IMR-90 (cell line): Measurements from ENCODE around the gene C3orf49. TPM values are rescaled to one million over a fixed set of nuclear protein-coding genes. Genes with fewer than 3 reads are reported as not detected.

Experiments
- ATAC-seq: fragments of 200-7000 bp; cut with Tn5 transposase; 2 replicates; pipeline ENCODE4 v1.9.1; 2020; ENCODE audit warnings: low read depth, mild to moderate bottlenecking, moderate library complexity
- BruUV-seq: library from RNA; stranded (reverse); fragments of 400-500 nt; replicated peaks from 2 replicates; lab custom pipeline; 2021; lab: Mats Ljungman, UMichigan
- CTCF ChIA-PET: fragments of 300-600 bp; formaldehyde crosslinking; extraction: SDS; loops from one replicate; lab custom pipeline; 2021; ENCODE audit warnings: antibody characterized with exemption; lab: Yijun Ruan, JAX
- POLR2A ChIA-PET: fragments of 300-600 bp; sonication (Branson Sonifier 250); formaldehyde crosslinking; loops from one replicate; lab custom pipeline; 2022; ENCODE audit warnings: antibody characterized with exemption; ENCODE audit not compliant: unreplicated experiment; lab: Charles Lee
- DNase-seq: peaks from one replicate; pipeline ENCODE4 v3.0.0; 2013
- H2AFZ ChIP-seq: replicated peaks from 2 replicates; pipeline ENCODE3; 2013; ENCODE audit warnings: low read length, mild to moderate bottlenecking; ENCODE audit not compliant: poor library complexity
- H2AK5ac ChIP-seq: 2 replicates; pipeline ENCODE4 v1.6.1; 2013; ENCODE audit warnings: low read depth, low read length, inconsistent platforms
- H2AK9ac ChIP-seq: replicated peaks from 2 replicates; pipeline ENCODE3; 2013; ENCODE audit warnings: mild to moderate bottlenecking, low read depth, low read length, moderate library complexity; ENCODE audit not compliant: poor library complexity
- H2BK120ac ChIP-seq: 2 replicates; pipeline ENCODE4 v1.6.1; 2013; ENCODE audit warnings: low read depth, low read length, inconsistent platforms
- H2BK15ac ChIP-seq: 3 replicates; pipeline ENCODE4 v1.6.1; 2013; ENCODE audit warnings: low read depth, low read length, inconsistent platforms
- H2BK20ac ChIP-seq: 2 replicates; pipeline ENCODE4 v1.6.1; 2013; ENCODE audit warnings: low read depth, mild to moderate bottlenecking, inconsistent platforms, low read length, moderate library complexity
- H2BK5ac ChIP-seq: 2 replicates; pipeline ENCODE4 v1.6.1; 2013; ENCODE audit warnings: mild to moderate bottlenecking, low read depth, low read length, inconsistent platforms; ENCODE audit not compliant: poor library complexity, severe bottlenecking
- H3K14ac ChIP-seq: replicated peaks from 2 replicates; pipeline ENCODE4 v1.6.1; 2013; ENCODE audit warnings: low read depth, low read length, inconsistent platforms
- H3K18ac ChIP-seq: 2 replicates; pipeline ENCODE4 v1.6.1; 2013; ENCODE audit warnings: low read depth, low read length, control low read depth
- H3K23ac ChIP-seq: 2 replicates; pipeline ENCODE4 v1.6.1; 2013; ENCODE audit warnings: low read depth, low read length, inconsistent platforms
- H3K27ac ChIP-seq: 2 replicates; pipeline ENCODE4 v1.5.1; 2013; ENCODE audit warnings: mild to moderate bottlenecking, control low read depth, low read length; ENCODE audit not compliant: insufficient read depth
- H3K27me3 ChIP-seq: 2 replicates; pipeline ENCODE4 v1.6.1; 2013; ENCODE audit warnings: low read length; ENCODE audit not compliant: control insufficient read depth, insufficient read depth
- H3K36me3 ChIP-seq: 2 replicates; pipeline ENCODE4 v1.6.1; 2013; ENCODE audit warnings: low read length, mixed read lengths; ENCODE audit not compliant: control insufficient read depth, insufficient read depth
- H3K4ac ChIP-seq: 2 replicates; pipeline ENCODE4 v1.6.1; 2013; ENCODE audit warnings: low read depth, low read length, inconsistent platforms
- H3K4me1 ChIP-seq: 2 replicates; pipeline ENCODE4 v1.6.1; 2013; ENCODE audit warnings: low read length, mixed read lengths; ENCODE audit not compliant: control insufficient read depth, insufficient read depth
- H3K4me2 ChIP-seq: 2 replicates; pipeline ENCODE4 v1.6.1; 2013; ENCODE audit warnings: low read depth, mild to moderate bottlenecking, control low read depth, low read length, moderate library complexity
- H3K4me3 ChIP-seq: 2 replicates; pipeline ENCODE4 v1.5.1; 2013; ENCODE audit warnings: low read depth, mild to moderate bottlenecking, control low read depth, low read length, moderate library complexity; ENCODE audit not compliant: insufficient read depth
- H3K56ac ChIP-seq: 2 replicates; pipeline ENCODE4 v1.6.1; 2013; ENCODE audit warnings: low read length, inconsistent platforms; ENCODE audit not compliant: insufficient read depth; ENCODE audit errors: extremely low read depth
- H3K79me1 ChIP-seq, 2 experiments: 2 replicates each; pipeline ENCODE4 v1.6.1; 2013; ENCODE audit warnings: low read length in 2 of 2, inconsistent platforms in 1 of 2, low read depth in 1 of 2
- H3K9ac ChIP-seq: 2 replicates; pipeline ENCODE4 v1.6.1; 2013; ENCODE audit warnings: low read depth, low read length, control low read depth
- H3K9me1 ChIP-seq: 2 replicates; pipeline ENCODE4 v1.6.1; 2013; ENCODE audit warnings: low read length, inconsistent platforms; ENCODE audit not compliant: insufficient read depth
- H3K9me3 ChIP-seq: 2 replicates; pipeline ENCODE4 v1.6.1; 2013; ENCODE audit warnings: low read length; ENCODE audit not compliant: control insufficient read depth, insufficient read depth
- H4K20me1 ChIP-seq: 2 replicates; pipeline ENCODE4 v1.6.1; 2013; ENCODE audit warnings: low read length, inconsistent platforms; ENCODE audit not compliant: insufficient read depth
- H4K5ac ChIP-seq: 2 replicates; pipeline ENCODE4 v1.6.1; 2013; ENCODE audit warnings: mild to moderate bottlenecking, low read depth, low read length, control low read depth
- H4K8ac ChIP-seq, 2 experiments: 2 replicates each; pipeline ENCODE4 v1.6.1; 2013; ENCODE audit warnings: low read depth in 2 of 2, low read length in 2 of 2, control low read depth in 1 of 2, inconsistent platforms in 1 of 2
- H4K91ac ChIP-seq: 2 replicates; pipeline ENCODE4 v1.6.1; 2013; ENCODE audit warnings: low read depth, low read length, inconsistent platforms; ENCODE audit not compliant: insufficient read depth
- BHLHE40 ChIP-seq: fragments of 150-350 bp; IDR thresholded peaks from 2 replicates; pipeline ENCODE4 v1.6.1; 2016; ENCODE audit warnings: mild to moderate bottlenecking, low read depth, low read length
- CEBPB ChIP-seq: IDR thresholded peaks from 2 replicates; pipeline ENCODE4 v1.6.1; 2012; ENCODE audit warnings: low read depth, low read length, improper control_type of control experiment
- CHD1 ChIP-seq: IDR thresholded peaks from 2 replicates; pipeline ENCODE4 v1.6.1; 2012; ENCODE audit warnings: low read depth, low read length, improper control_type of control experiment
- FOS ChIP-seq: fragments of 150-350 bp; IDR thresholded peaks from 2 replicates; pipeline ENCODE4 v1.6.1; 2016; ENCODE audit warnings: low read depth, low read length
- MAFK ChIP-seq: IDR thresholded peaks from 2 replicates; pipeline ENCODE4 v1.6.1; 2012; ENCODE audit warnings: low read depth, low read length, improper control_type of control experiment
- MAZ ChIP-seq: IDR thresholded peaks from 2 replicates; pipeline ENCODE4 v1.6.1; 2012; ENCODE audit warnings: low read depth, mild to moderate bottlenecking, low read length, improper control_type of control experiment, moderate library complexity, borderline replicate concordance
- MXI1 ChIP-seq: IDR thresholded peaks from 2 replicates; pipeline ENCODE4 v1.6.1; 2012; ENCODE audit warnings: low read depth, mild to moderate bottlenecking, low read length, moderate library complexity, borderline replicate concordance
- NFE2L2 ChIP-seq: fragments of 150-350 bp; IDR thresholded peaks from 2 replicates; pipeline ENCODE4 v1.6.1; 2016; ENCODE audit warnings: low read depth, mild to moderate bottlenecking, low read length
- POLR2A ChIP-seq: IDR thresholded peaks from 2 replicates; pipeline ENCODE4 v1.6.1; 2012; ENCODE audit warnings: mild to moderate bottlenecking, low read depth, low read length
- RAD21 ChIP-seq: IDR thresholded peaks from 2 replicates; pipeline ENCODE4 v1.6.1; 2012; ENCODE audit warnings: low read length, improper control_type of control experiment
- RCOR1 ChIP-seq: IDR thresholded peaks from 2 replicates; pipeline ENCODE4 v1.6.1; 2012; ENCODE audit warnings: mild to moderate bottlenecking, low read length, improper control_type of control experiment; ENCODE audit not compliant: insufficient replicate concordance
- RFX5 ChIP-seq: IDR thresholded peaks from 2 replicates; pipeline ENCODE4 v1.8.0; 2012; ENCODE audit warnings: low read depth, mild to moderate bottlenecking, low read length, moderate library complexity
- SMC3 ChIP-seq: fragments of 150-350 bp; IDR thresholded peaks from 2 replicates; pipeline ENCODE4 v1.6.1; 2016; ENCODE audit warnings: low read depth, mild to moderate bottlenecking, antibody characterized with exemption, low read length, moderate library complexity
- USF2 ChIP-seq: fragments of 150-350 bp; IDR thresholded peaks from 2 replicates; pipeline ENCODE4 v1.6.1; 2017; ENCODE audit warnings: mild to moderate bottlenecking, antibody characterized with exemption, low read length, low read depth
- WGBS, 2 experiments: methylation state at CpG; one replicate each; pipeline versions ENCODE4 v1.1.5 to v1.1.7; 2013; ENCODE audit warnings: missing lambda C conversion rate in 2 of 2; ENCODE audit not compliant: insufficient read length in 1 of 2; ENCODE audit errors: extremely low coverage in 2 of 2; 5-methylcytosine and 5-hydroxymethylcytosine counted together
- dilution Hi-C: fragments of 300-500 bp; cut with HindIII; formaldehyde crosslinking; loops from one replicate; pipeline ENCODE4 v1.14.3; 2018; ENCODE audit warnings: low sequenced_read_pairs; ENCODE audit not compliant: unreplicated experiment
- in situ Hi-C: fragments of 300-500 bp; cut with MboI; formaldehyde crosslinking; loops from 3 replicates; pipeline ENCODE4 v1.14.3; 2019; ENCODE audit warnings: low sequenced_read_pairs, inconsistent platforms, mixed read lengths
- intact Hi-C: fragments of 100-400 bp; cut with micrococcal nuclease; formaldehyde crosslinking; loops from 2 replicates; pipeline ENCODE4 v1.10.0; 2022
- polyA plus RNA-seq, 3 experiments: library from polyadenylated mRNA; depleted of rRNA; stranded (reverse); fragments of >200 nt; gene quantifications; 2 replicates each; pipeline ENCODE4 v1.2.3, GENCODE V29; 2012; ENCODE audit warnings: low replicate concordance in 1 of 3
- total RNA-seq: library from RNA; depleted of rRNA; stranded (reverse); fragments of >200 nt; gene quantifications from 2 replicates; pipeline ENCODE4 v1.2.3, GENCODE V29; 2012
- TF ChIP-seq, protein P1 (sequence below): fragments of 150-350 bp; IDR thresholded peaks from 2 replicates; pipeline ENCODE4 v1.6.1; 2016; ENCODE audit warnings: low read depth, mild to moderate bottlenecking, low read length, moderate library complexity, borderline replicate concordance
- TF ChIP-seq, protein P2 (sequence below): conservative IDR thresholded peaks from 2 replicates; pipeline ENCODE4 v1.5.1; 2012; ENCODE audit warnings: mild to moderate bottlenecking, low read depth, low read length, improper control_type of control experiment

The C3orf49 gene
- total and polyA plus RNA-seq, 2 of the 4 experiments (the other 2 are of a cell fraction), result not detected

DNA sequence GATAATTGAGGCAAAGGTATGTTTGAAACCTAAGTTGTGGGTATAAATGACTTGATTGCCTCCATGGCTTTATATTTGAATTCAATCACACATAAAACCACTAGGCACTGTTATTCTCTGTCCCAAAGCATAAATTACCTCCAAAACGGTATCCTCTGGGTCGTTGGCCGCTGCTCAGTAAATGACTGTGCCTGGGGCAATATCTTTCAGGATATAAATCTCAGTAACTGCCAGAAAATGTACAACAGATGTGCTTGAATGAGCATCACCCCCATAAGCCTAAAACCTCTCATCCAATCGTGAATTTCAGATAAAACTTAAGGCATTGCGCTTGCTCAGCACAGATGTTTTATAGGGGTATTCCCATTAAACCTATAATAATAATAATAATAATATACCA is 19.0 kb upstream of the C3orf49 start:
- H3K4me1 ChIP-seq, result no peaks in the 10 kb centered on the region
- H3K27ac ChIP-seq, result no peak overlapping the region
- in situ Hi-C loops (loop anchor here (25.0 kb wide), 1 partner anchor 1188 kb away; no protein-coding TSS in a partner anchor), dilution Hi-C loops (no loop called here), intact Hi-C loops (no loop called here)
- no peak overlapping the region for H4K5ac ChIP-seq
- H2BK120ac ChIP-seq, result no peak overlapping the region
- no peak overlapping the region for H3K9ac ChIP-seq
- no peak overlapping the region for H4K91ac ChIP-seq
- no peak for TF ChIP-seq USF2
- TF ChIP-seq CHD1, result no peak
- no peak for TF ChIP-seq RCOR1
- no peak for TF ChIP-seq NFE2L2
- TF ChIP-seq RFX5, result no peak
- TF ChIP-seq BHLHE40, result no peak
- TF ChIP-seq, protein P1, sequence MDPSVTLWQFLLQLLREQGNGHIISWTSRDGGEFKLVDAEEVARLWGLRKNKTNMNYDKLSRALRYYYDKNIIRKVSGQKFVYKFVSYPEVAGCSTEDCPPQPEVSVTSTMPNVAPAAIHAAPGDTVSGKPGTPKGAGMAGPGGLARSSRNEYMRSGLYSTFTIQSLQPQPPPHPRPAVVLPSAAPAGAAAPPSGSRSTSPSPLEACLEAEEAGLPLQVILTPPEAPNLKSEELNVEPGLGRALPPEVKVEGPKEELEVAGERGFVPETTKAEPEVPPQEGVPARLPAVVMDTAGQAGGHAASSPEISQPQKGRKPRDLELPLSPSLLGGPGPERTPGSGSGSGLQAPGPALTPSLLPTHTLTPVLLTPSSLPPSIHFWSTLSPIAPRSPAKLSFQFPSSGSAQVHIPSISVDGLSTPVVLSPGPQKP, result no peak
- no peak for TF ChIP-seq MAFK
- TF ChIP-seq MAZ, result no peak
- TF ChIP-seq, protein P2, sequence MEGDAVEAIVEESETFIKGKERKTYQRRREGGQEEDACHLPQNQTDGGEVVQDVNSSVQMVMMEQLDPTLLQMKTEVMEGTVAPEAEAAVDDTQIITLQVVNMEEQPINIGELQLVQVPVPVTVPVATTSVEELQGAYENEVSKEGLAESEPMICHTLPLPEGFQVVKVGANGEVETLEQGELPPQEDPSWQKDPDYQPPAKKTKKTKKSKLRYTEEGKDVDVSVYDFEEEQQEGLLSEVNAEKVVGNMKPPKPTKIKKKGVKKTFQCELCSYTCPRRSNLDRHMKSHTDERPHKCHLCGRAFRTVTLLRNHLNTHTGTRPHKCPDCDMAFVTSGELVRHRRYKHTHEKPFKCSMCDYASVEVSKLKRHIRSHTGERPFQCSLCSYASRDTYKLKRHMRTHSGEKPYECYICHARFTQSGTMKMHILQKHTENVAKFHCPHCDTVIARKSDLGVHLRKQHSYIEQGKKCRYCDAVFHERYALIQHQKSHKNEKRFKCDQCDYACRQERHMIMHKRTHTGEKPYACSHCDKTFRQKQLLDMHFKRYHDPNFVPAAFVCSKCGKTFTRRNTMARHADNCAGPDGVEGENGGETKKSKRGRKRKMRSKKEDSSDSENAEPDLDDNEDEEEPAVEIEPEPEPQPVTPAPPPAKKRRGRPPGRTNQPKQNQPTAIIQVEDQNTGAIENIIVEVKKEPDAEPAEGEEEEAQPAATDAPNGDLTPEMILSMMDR, result no peak
- no peak for TF ChIP-seq FOS
- TF ChIP-seq MXI1, result no peak
- no peak for TF ChIP-seq POLR2A
- no peak for TF ChIP-seq SMC3
- TF ChIP-seq RAD21, result no peak
- TF ChIP-seq CEBPB, result no peak
- no peak overlapping the region for H2AK5ac ChIP-seq
- no peak overlapping the region for H3K23ac ChIP-seq
- no peak overlapping the region for H2AK9ac ChIP-seq
- H3K14ac ChIP-seq, result no peak overlapping the region
- 60% methylated on average over 1 of the region's 5 CpGs; no CpG with 5 or more reads in 1 of the 2 experiments for WGBS, 2 experiments
- H3K4me3 ChIP-seq, result no peak overlapping the region
- BruUV-seq, result no TSS peak
- no peaks in the 10 kb centered on the region for H3K9me3 ChIP-seq
- H3K18ac ChIP-seq, result no peak overlapping the region
- H2BK20ac ChIP-seq, result no peak overlapping the region
- H3K4ac ChIP-seq, result no peak overlapping the region
- no peaks in the 10 kb centered on the region for H3K36me3 ChIP-seq
- H2BK5ac ChIP-seq, result no peak overlapping the region
- H3K27me3 ChIP-seq, result peaks cover 6% of the 10 kb centered on the region
- H2BK15ac ChIP-seq, result no peak overlapping the region
- H2AFZ ChIP-seq, result no peak overlapping the region
- no peak overlapping the region for H3K56ac ChIP-seq
- POLR2A ChIA-PET, result no interaction called here
- ATAC-seq (no peak), DNase-seq (no peak)
- H3K4me2 ChIP-seq, result no peak overlapping the region
- CTCF ChIA-PET, result no interaction called here
- no peaks in the 10 kb centered on the region for H4K20me1 ChIP-seq
- no peak overlapping the region for H4K8ac ChIP-seq
- H3K79me1 ChIP-seq, result no peaks in the 10 kb centered on the region
- H3K9me1 ChIP-seq, result no peaks in the 10 kb centered on the region
